AG09309 (cell line): ENCODE results near the gene TMEM31.

Source experiments
- DNase-seq: peaks from one replicate; pipeline ENCODE4 v3.0.0-alpha.2; 2010; ENCODE audit warnings: low read depth
- H3K4me3 ChIP-seq: 2 replicates; pipeline ENCODE4 v1.5.1; 2011; ENCODE audit warnings: mild to moderate bottlenecking, low read depth, low read length, moderate library complexity; ENCODE audit not compliant: control insufficient read depth
- TF ChIP-seq, protein P1 (sequence below): IDR thresholded peaks from 2 replicates; pipeline ENCODE4 v1.5.1; 2011; ENCODE audit warnings: mild to moderate bottlenecking, low read depth, low read length, inconsistent platforms; ENCODE audit not compliant: insufficient read depth, control insufficient read depth; ENCODE audit errors: missing control alignments

Gene TMEM31

GRCh38 chrX:103688946-103689345 lies 21.8 kb upstream of the TMEM31 start:
- no peak overlapping the region for H3K4me3 ChIP-seq
- no peak for DNase-seq
- TF ChIP-seq, protein P1, sequence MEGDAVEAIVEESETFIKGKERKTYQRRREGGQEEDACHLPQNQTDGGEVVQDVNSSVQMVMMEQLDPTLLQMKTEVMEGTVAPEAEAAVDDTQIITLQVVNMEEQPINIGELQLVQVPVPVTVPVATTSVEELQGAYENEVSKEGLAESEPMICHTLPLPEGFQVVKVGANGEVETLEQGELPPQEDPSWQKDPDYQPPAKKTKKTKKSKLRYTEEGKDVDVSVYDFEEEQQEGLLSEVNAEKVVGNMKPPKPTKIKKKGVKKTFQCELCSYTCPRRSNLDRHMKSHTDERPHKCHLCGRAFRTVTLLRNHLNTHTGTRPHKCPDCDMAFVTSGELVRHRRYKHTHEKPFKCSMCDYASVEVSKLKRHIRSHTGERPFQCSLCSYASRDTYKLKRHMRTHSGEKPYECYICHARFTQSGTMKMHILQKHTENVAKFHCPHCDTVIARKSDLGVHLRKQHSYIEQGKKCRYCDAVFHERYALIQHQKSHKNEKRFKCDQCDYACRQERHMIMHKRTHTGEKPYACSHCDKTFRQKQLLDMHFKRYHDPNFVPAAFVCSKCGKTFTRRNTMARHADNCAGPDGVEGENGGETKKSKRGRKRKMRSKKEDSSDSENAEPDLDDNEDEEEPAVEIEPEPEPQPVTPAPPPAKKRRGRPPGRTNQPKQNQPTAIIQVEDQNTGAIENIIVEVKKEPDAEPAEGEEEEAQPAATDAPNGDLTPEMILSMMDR, result peak; percentile 61

DNA sequence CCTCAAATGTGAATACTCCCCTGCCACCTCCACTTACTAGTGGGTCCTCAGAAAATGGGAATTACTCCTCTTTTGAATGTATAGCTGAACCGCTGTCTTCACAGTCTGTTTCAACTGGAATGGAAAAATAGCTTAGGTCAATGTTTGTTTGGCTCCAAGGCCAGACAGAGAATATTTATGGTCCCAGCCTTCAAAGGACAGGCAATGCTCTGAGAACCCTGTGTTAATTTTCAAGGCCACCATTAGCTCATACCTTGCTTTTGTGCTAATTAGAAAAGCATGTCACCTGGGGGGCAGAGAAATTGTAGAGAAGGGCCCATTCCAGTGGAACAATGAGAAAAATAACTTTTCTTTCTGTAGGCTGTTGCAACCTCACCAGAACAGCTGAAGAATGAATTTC lies 19.6 kb upstream of the TMEM31 start:
- TF ChIP-seq, protein P1, result no peak
- H3K4me3 ChIP-seq, result no peak overlapping the region
- no peak for DNase-seq

DNA sequence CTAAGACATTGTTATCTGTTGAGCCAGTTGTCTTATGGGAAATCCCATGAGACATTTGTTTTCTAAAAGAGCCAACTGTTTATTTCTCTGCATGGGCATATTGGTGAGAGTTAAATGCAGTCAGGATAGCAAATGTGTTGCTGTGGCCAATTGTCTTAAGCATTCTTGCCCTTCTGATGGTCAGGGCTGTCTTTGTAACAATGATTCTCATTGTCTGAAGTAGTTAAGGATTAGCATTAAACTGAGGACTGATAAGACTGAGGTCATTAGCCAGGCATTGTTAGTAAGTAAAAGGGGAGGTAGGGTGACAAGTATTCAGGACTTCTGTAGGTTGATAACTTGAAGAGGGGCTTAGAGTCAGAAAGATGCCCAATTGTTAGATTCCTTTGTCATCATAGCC lies 13.0 kb upstream of the TMEM31 start:
- TF ChIP-seq, protein P1, result no peak
- DNase-seq, result no peak
- no peak overlapping the region for H3K4me3 ChIP-seq

- TF ChIP-seq, protein P1, result no peak
- DNase-seq, result no peak
- H3K4me3 ChIP-seq, result no peak overlapping the region
These were observed 11.5 kb upstream of the TMEM31 start for GRCh38 chrX:103699243-103699642.

DNA sequence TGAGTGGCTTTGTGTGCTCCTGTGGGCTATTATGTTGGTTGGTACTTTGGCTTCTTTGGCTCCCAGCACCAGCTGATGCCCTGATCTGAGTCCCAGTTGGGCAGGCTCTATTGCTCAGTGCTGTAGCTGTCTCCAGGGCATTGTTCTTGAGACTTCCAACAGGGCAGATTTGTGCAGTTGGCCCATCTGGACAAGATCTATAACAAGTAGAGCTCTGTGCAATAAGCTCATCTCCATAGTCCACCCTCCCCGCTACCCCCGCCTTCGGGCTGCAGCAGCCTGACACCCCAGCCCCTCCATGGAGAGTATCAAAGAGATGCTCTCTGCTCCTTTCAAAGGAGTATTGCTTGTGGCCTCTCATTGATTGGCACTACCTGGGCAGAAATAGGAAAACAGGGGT lies 5.8 kb upstream of the TMEM31 start:
- no peak for DNase-seq
- TF ChIP-seq, protein P1, result no peak

GRCh38 chrX:103716962-103717361 lies 6.3 kb downstream of the TMEM31 start:
- DNase-seq, result peak; percentile 79
- H3K4me3 ChIP-seq, result no peak overlapping the region
- TF ChIP-seq, protein P1, result no peak

More for the DNA sequence above, 5.8 kb upstream of the TMEM31 start:
- no peak overlapping the region for H3K4me3 ChIP-seq

DNA sequence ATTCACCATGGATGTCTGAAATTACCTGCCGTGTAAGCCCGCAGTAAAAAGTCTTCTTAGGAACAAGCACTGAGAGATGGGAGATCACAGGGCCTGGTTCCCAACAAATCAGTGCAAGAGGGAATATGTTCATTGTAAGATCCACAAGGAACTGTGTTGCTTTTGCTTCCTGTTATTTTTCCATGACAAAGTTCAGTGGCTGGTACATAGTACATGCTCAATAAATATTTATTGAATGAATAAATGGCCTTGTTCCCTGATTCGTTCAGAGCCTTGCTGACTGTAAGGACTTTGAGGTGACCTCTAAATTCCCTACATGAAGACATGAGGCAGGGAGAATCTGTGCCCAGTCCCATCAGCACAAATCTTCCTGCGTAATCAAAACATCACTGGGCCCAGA lies 7.4 kb downstream of the TMEM31 start:
- DNase-seq, result no peak
- H3K4me3 ChIP-seq, result no peak overlapping the region
- TF ChIP-seq, protein P1, result no peak
